ENCODE results near the gene GPR37L1. TPM values are rescaled to one million over a fixed set of nuclear protein-coding genes. Genes with fewer than 3 reads are reported as not detected.

Gene GPR37L1
- total and polyA plus RNA-seq, 7 donors, result under 0.01 to 1.8 (median 0.32) TPM; not detected in 1

- Histone ChIP-seq H3K4me3 (no peak overlapping the region), H3K9me3 (no peaks in the 10 kb centered on the region), H3K4me1 (peaks cover 0 to 3% (median 0%) of the 10 kb centered on the region in 4 donors), H3K36me3 (no peaks in the 10 kb centered on the region), H3K27me3 (no peaks in the 10 kb centered on the region), H3K27ac (no peak overlapping the region)
- intact Hi-C loops (cut with DNase I), result no loop called here
- TF ChIP-seq CTCF (IDR thresholded peaks at IDR 0.05) (no peak), POLR2AphosphoS5 (IDR thresholded peaks at IDR 0.05) (no peak), POLR2A (IDR thresholded peaks at IDR 0.05) (no peak), EP300 (IDR thresholded peaks at IDR 0.05) (no peak)
- WGBS, 2 donors, result 92 to 97% methylated on average over 11 of the region's 11 CpGs
- no peak for DNase-seq
Observed at GRCh38 chr1:202171292-202172014, 48.7 kb downstream of the GPR37L1 start.

- TF ChIP-seq POLR2AphosphoS5 (IDR thresholded peaks at IDR 0.05) (no peak), EP300 (IDR thresholded peaks at IDR 0.05) (no peak), CTCF (IDR thresholded peaks at IDR 0.05) (no peak), POLR2A (IDR thresholded peaks at IDR 0.05) (no peak)
- Histone ChIP-seq H3K4me3 (no peak overlapping the region), H3K27ac (no peak overlapping the region), H3K27me3 (no peaks in the 10 kb centered on the region), H3K36me3 (no peaks in the 10 kb centered on the region), H3K9me3 (no peaks in the 10 kb centered on the region), H3K4me1 (peaks cover 0 to 3% (median 0%) of the 10 kb centered on the region in 4 donors)
- DNase-seq, result no peak
- WGBS, 2 donors, result 94 to 96% methylated on average over 5 of the region's 5 CpGs
- intact Hi-C loops (cut with DNase I), result no loop called here
Observed at GRCh38 chr1:202172015-202172355, 49.3 kb downstream of the GPR37L1 start.

- WGBS, 2 donors, result 76 to 81% methylated on average over 7 of the region's 7 CpGs
- Histone ChIP-seq H3K36me3 (no peaks in the 10 kb centered on the region), H3K27me3 (no peaks in the 10 kb centered on the region), H3K4me3 (no peak overlapping the region), H3K4me1 (no peaks in the 10 kb centered on the region), H3K27ac (no peak overlapping the region), H3K9me3 (no peaks in the 10 kb centered on the region)
- DNase-seq, result no peak
- intact Hi-C loops (cut with DNase I), result no loop called here
- TF ChIP-seq POLR2A (IDR thresholded peaks at IDR 0.05) (no peak), CTCF (IDR thresholded peaks at IDR 0.05) (no peak), EP300 (IDR thresholded peaks at IDR 0.05) (no peak), POLR2AphosphoS5 (IDR thresholded peaks at IDR 0.05) (no peak)
Observed at GRCh38 chr1:202173993-202174392, 51.3 kb downstream of the GPR37L1 start.

GRCh38 chr1:202176949-202177927 is 54.5 kb downstream of the GPR37L1 start:
- Histone ChIP-seq H3K9me3 (no peaks in the 10 kb centered on the region), H3K36me3 (no peaks in the 10 kb centered on the region), H3K27ac (no peak overlapping the region), H3K4me1 (no peaks in the 10 kb centered on the region), H3K27me3 (no peaks in the 10 kb centered on the region), H3K4me3 (no peak overlapping the region)
- TF ChIP-seq POLR2A (IDR thresholded peaks at IDR 0.05) (no peak), CTCF (IDR thresholded peaks at IDR 0.05) (no peak), POLR2AphosphoS5 (IDR thresholded peaks at IDR 0.05) (no peak), EP300 (IDR thresholded peaks at IDR 0.05) (no peak)
- no peak for DNase-seq
- intact Hi-C loops (cut with DNase I), result no loop called here
- WGBS, 2 donors, result 89 to 91% methylated on average over 29 of the region's 29 CpGs
